ENCODE measurements around the gene CA5A. TPM values are rescaled to one million over a fixed set of nuclear protein-coding genes. Genes with fewer than 3 reads are reported as not detected.
A peak's percentile ranks its signal among the peaks of the same experiment; 100 is the strongest.

CA5A gene
- total RNA-seq, 1 donor from 2014 or later: not detected

GRCh38 chr16:87855852-87856715 is 80.2 kb downstream of the CA5A start:
- H4K20me1 ChIP-seq (ENCODE audit: insufficient read depth, low read length): peaks cover 92% of the 10 kb centered on the region
- no peak overlapping the region for H2AFZ ChIP-seq (ENCODE audit: low read depth, low read length)
- H3K4me3 ChIP-seq (ENCODE audit: insufficient read depth, low read depth, low read length): no peak overlapping the region
- H3K9me3 ChIP-seq (ENCODE audit: insufficient read depth, low read depth, low read length): no peaks in the 10 kb centered on the region
- peak overlapping the region; percentile 25 for H3K9ac ChIP-seq (ENCODE audit: low read length)
- Mint-ChIP-seq H3K36me3 (ENCODE audit: low read depth, unreplicated experiment) (peaks cover 15% of the 10 kb centered on the region), H3K27me3 (ENCODE audit: low read depth, unreplicated experiment) (no peaks in the 10 kb centered on the region), H3K9me3 (ENCODE audit: unreplicated experiment) (no peaks in the 10 kb centered on the region), H3K4me1 (ENCODE audit: low read depth, unreplicated experiment) (peaks cover 54% of the 10 kb centered on the region), H3K4me3 (ENCODE audit: unreplicated experiment) (no peak overlapping the region), H3K27ac (ENCODE audit: unreplicated experiment) (peak overlapping the region; percentile 75)
- peak overlapping the region; percentile 8 for H3K4me2 ChIP-seq (ENCODE audit: low read length)
- H3K4me1 ChIP-seq (ENCODE audit: insufficient read depth, low read length): peaks cover 53% of the 10 kb centered on the region
- no peak for FAIRE-seq
- DNase-seq (ENCODE audit: low read depth): no peak
- peaks cover 7% of the 10 kb centered on the region for H3K36me3 ChIP-seq (ENCODE audit: insufficient read depth, low read length)
- TF ChIP-seq EZH2 (IDR thresholded peaks at IDR 0.05; ENCODE audit: insufficient read depth, low read length) (no peak), CTCF (IDR thresholded peaks at IDR 0.05; ENCODE audit: insufficient read depth, low read depth, low read length) (no peak)
- H3K27me3 ChIP-seq (ENCODE audit: insufficient read depth, low read length): no peaks in the 10 kb centered on the region
- peak overlapping the region; percentile 33 for H3K27ac ChIP-seq (ENCODE audit: low read depth, low read length)
- peaks cover 99% of the 10 kb centered on the region for H3K79me2 ChIP-seq (ENCODE audit: insufficient read depth, low read length)

GRCh38 chr16:87854907-87855683 is 81.2 kb downstream of the CA5A start:
- Histone ChIP-seq H3K79me2 (ENCODE audit: insufficient read depth, low read length) (peaks cover 97% of the 10 kb centered on the region), H3K9me3 (ENCODE audit: insufficient read depth, low read depth, low read length) (no peaks in the 10 kb centered on the region), H3K4me3 (ENCODE audit: insufficient read depth, low read depth, low read length) (no peak overlapping the region), H3K27ac (ENCODE audit: low read depth, low read length) (no peak overlapping the region), H2AFZ (ENCODE audit: low read depth, low read length) (no peak overlapping the region), H3K9ac (ENCODE audit: low read length) (peak overlapping the region; percentile 60), H3K4me1 (ENCODE audit: insufficient read depth, low read length) (peaks cover 54% of the 10 kb centered on the region), H3K4me2 (ENCODE audit: low read length) (peak overlapping the region; percentile 23), H3K36me3 (ENCODE audit: insufficient read depth, low read length) (peaks cover 12% of the 10 kb centered on the region), H4K20me1 (ENCODE audit: insufficient read depth, low read length) (peaks cover 92% of the 10 kb centered on the region), H3K27me3 (ENCODE audit: insufficient read depth, low read length) (no peaks in the 10 kb centered on the region)
- peaks cover 55% of the 10 kb centered on the region for H3K4me1 Mint-ChIP-seq (ENCODE audit: low read depth, unreplicated experiment)
- no peak for FAIRE-seq
- H3K27ac Mint-ChIP-seq (ENCODE audit: unreplicated experiment): peak overlapping the region; percentile 53
- no peak for DNase-seq (ENCODE audit: low read depth)
- H3K4me3 Mint-ChIP-seq (ENCODE audit: unreplicated experiment): peak overlapping the region; percentile 40
- no peaks in the 10 kb centered on the region for H3K27me3 Mint-ChIP-seq (ENCODE audit: low read depth, unreplicated experiment)
- TF ChIP-seq EZH2 (IDR thresholded peaks at IDR 0.05; ENCODE audit: insufficient read depth, low read length): no peak
- TF ChIP-seq CTCF (IDR thresholded peaks at IDR 0.05; ENCODE audit: insufficient read depth, low read depth, low read length): no peak
- H3K9me3 Mint-ChIP-seq (ENCODE audit: unreplicated experiment): no peaks in the 10 kb centered on the region
- H3K36me3 Mint-ChIP-seq (ENCODE audit: low read depth, unreplicated experiment): peaks cover 14% of the 10 kb centered on the region
